SU-DHL-6 (cell line): ENCODE results near the gene FAM98C.

ENCODE experiments used
- H2AFZ ChIP-seq: fragments of 200-600 bp; sonication (generic); 2 replicates; pipeline ENCODE4 v1.6.1; 2014; ENCODE audit warnings: low read depth, mild to moderate bottlenecking, moderate library complexity, mixed read lengths, antibody characterized with exemption, low read length; ENCODE audit not compliant: severe bottlenecking
- H3F3A ChIP-seq: fragments of 200-600 bp; shearing (Covaris generic); 2 replicates; pipeline ENCODE4 v1.6.0; 2016; ENCODE audit warnings: antibody characterized with exemption, mild to moderate bottlenecking; ENCODE audit not compliant: insufficient read depth
- H3K27ac ChIP-seq: fragments of 200-600 bp; sonication (generic); 2 replicates; pipeline ENCODE4 v1.5.1; 2016; ENCODE audit warnings: low read depth, mild to moderate bottlenecking, low read length, moderate library complexity, mixed read lengths
- H3K27me3 ChIP-seq: fragments of 200-600 bp; sonication (generic), shearing (Covaris generic); 2 replicates; pipeline ENCODE4 v1.6.0; 2014; ENCODE audit warnings: mild to moderate bottlenecking, low read length
- H3K36me3 ChIP-seq: fragments of 200-600 bp; sonication (generic); 2 replicates; pipeline ENCODE4 v1.6.1; 2014; ENCODE audit warnings: mild to moderate bottlenecking, low read length, mixed read lengths
- H3K4me2 ChIP-seq: fragments of 300-600, 200-600 bp; shearing (Covaris generic), sonication (generic); 2 replicates; pipeline ENCODE4 v1.6.0; 2014; ENCODE audit warnings: low read length, low read depth, mild to moderate bottlenecking; ENCODE audit not compliant: poor library complexity, severe bottlenecking
- H3K4me3 ChIP-seq: fragments of 200-600 bp; sonication (generic); 2 replicates; pipeline ENCODE4 v1.5.1; 2014; ENCODE audit warnings: antibody characterized with exemption, low read length, mild to moderate bottlenecking, mixed read lengths; ENCODE audit not compliant: insufficient read depth, poor library complexity, severe bottlenecking
- H3K79me2 ChIP-seq: fragments of 200-600 bp; sonication (generic); 2 replicates; pipeline ENCODE4 v1.6.1; 2014; ENCODE audit warnings: mild to moderate bottlenecking, low read length, moderate library complexity; ENCODE audit not compliant: insufficient read depth
- H3K9ac ChIP-seq: fragments of 200-600 bp; sonication (generic); 2 replicates; pipeline ENCODE4 v1.7.0; 2014; ENCODE audit warnings: mild to moderate bottlenecking, low read length
- H3K9me2 ChIP-seq: fragments of 200-600 bp; sonication (generic); replicated peaks from 2 replicates; pipeline ENCODE4 v1.6.1; 2014; ENCODE audit warnings: low read length; ENCODE audit not compliant: insufficient read depth
- H3K9me3 ChIP-seq: fragments of 200-600 bp; sonication (generic); 2 replicates; pipeline ENCODE4 v1.6.1; 2014; ENCODE audit warnings: low read length, mixed read lengths; ENCODE audit not compliant: insufficient read depth
- H4K20me1 ChIP-seq: fragments of 200-600 bp; sonication (generic); 2 replicates; pipeline ENCODE4 v1.6.1; 2014; ENCODE audit warnings: low read depth, mild to moderate bottlenecking, antibody characterized with exemption, low read length, moderate library complexity, mixed read lengths
- CTCF ChIP-seq: fragments of 200-600 bp; sonication (generic); IDR thresholded peaks from one replicate; pipeline ENCODE4 v1.5.1; 2017; ENCODE audit warnings: antibody characterized with exemption, mild to moderate bottlenecking, low read length, moderate library complexity; ENCODE audit not compliant: insufficient read depth, poor library complexity, severe bottlenecking
- EZH2phosphoT487 ChIP-seq: fragments of 200-600 bp; sonication (generic), shearing (Covaris generic); conservative IDR thresholded peaks from 2 replicates; pipeline ENCODE4 v1.6.1; 2018; ENCODE audit warnings: mild to moderate bottlenecking, antibody characterized with exemption, low read length, moderate library complexity, mixed read lengths

The FAM98C gene

DNA sequence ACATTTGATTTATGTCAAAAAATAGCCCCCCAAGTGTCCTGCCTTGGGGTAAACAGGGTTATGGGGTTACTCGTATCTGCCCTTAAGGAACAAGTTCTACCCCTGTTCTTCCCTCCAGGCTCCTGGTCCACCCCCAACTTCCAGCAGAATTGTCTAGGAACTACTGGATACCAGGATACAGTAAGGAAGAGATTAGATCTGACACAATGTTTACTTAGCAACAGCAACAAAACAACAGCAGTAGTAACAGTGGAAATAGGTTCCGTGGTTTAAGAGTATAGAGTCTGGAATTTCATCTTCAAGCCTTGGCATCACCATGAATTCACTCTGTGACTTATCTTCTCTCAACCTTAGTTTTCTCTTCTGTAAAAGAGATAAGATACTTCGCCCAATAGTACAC lies 1.7 kb upstream of the FAM98C start:
- no peaks in the 10 kb centered on the region for H3K9me2 ChIP-seq
- H3K79me2 ChIP-seq = no peaks in the 10 kb centered on the region
- H3K27ac ChIP-seq = no peak overlapping the region
- no peaks in the 10 kb centered on the region for H3F3A ChIP-seq
- H3K4me2 ChIP-seq = no peak overlapping the region
- no peaks in the 10 kb centered on the region for H4K20me1 ChIP-seq
- no peak overlapping the region for H2AFZ ChIP-seq
- H3K9ac ChIP-seq = no peak overlapping the region
- no peaks in the 10 kb centered on the region for H3K27me3 ChIP-seq
- H3K36me3 ChIP-seq = no peaks in the 10 kb centered on the region
- TF ChIP-seq CTCF (no peak), EZH2phosphoT487 (no peak)
- H3K9me3 ChIP-seq = no peaks in the 10 kb centered on the region
- no peak overlapping the region for H3K4me3 ChIP-seq

DNA sequence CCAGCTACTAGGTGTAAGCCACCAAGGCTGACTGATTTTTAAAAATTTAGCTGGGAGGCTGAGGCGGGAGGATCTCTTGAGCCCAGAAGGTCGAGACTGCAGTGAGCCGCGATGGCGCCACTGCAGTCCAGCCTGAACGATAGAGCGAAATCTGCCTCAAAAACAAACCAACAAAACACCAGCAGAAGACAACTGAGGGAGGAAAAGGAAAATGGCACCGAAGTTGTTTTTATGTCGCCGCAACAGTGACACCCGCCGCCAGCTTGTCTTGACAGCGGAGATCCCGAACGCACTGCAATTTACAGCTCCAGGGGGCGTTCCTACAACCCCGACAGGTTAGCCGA lies 298 bp upstream of the FAM98C start:
- H3K27ac ChIP-seq = no peak overlapping the region
- H3K36me3 ChIP-seq = no peaks in the 10 kb centered on the region
- H3K9me3 ChIP-seq = no peaks in the 10 kb centered on the region
- no peaks in the 10 kb centered on the region for H4K20me1 ChIP-seq
- no peaks in the 10 kb centered on the region for H3F3A ChIP-seq
- no peaks in the 10 kb centered on the region for H3K27me3 ChIP-seq
- H3K9ac ChIP-seq = peak overlapping the region; percentile 44
- no peaks in the 10 kb centered on the region for H3K9me2 ChIP-seq
- peak overlapping the region; percentile 55 for H3K4me2 ChIP-seq
- TF ChIP-seq EZH2phosphoT487 = no peak
- TF ChIP-seq CTCF = no peak
- H2AFZ ChIP-seq = peak overlapping the region; percentile 81
- H3K4me3 ChIP-seq = peak overlapping the region; percentile 37
- no peaks in the 10 kb centered on the region for H3K79me2 ChIP-seq

DNA sequence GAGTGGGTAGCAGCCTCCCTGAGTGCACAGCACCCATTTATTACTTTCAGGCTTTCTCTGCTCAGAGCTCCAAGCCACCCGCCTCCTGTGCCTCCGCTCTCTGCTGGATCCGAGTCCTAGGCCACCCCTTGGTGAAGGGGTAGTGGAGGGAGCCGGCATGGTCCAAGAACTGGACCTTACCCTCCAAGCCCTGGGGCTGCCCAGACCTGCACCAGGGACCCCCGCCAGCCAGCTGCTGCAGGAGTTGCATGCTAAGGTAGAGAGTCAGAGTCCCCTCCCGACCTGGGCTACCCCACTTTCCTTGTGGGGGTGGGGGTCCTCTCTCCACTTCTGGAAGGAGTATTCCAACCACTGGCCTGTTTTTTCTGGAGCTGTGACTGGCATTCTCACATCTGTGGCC lies 2.0 kb downstream of the FAM98C start:
- H3K4me3 ChIP-seq = no peak overlapping the region
- no peak overlapping the region for H2AFZ ChIP-seq
- H3K9me3 ChIP-seq = no peaks in the 10 kb centered on the region
- H3K79me2 ChIP-seq = no peaks in the 10 kb centered on the region
- no peaks in the 10 kb centered on the region for H4K20me1 ChIP-seq
- no peaks in the 10 kb centered on the region for H3K27me3 ChIP-seq
- no peaks in the 10 kb centered on the region for H3F3A ChIP-seq
- no peak overlapping the region for H3K9ac ChIP-seq
- H3K27ac ChIP-seq = no peak overlapping the region
- H3K9me2 ChIP-seq = no peaks in the 10 kb centered on the region
- H3K4me2 ChIP-seq = no peak overlapping the region
- H3K36me3 ChIP-seq = no peaks in the 10 kb centered on the region
- no peak for TF ChIP-seq CTCF

GRCh38 chr19:38405276-38405675 lies 2.4 kb downstream of the FAM98C start:
- Histone ChIP-seq H3K79me2 (no peaks in the 10 kb centered on the region), H3K27me3 (no peaks in the 10 kb centered on the region), H3K36me3 (no peaks in the 10 kb centered on the region), H3K4me2 (no peak overlapping the region), H3K4me3 (no peak overlapping the region), H3F3A (no peaks in the 10 kb centered on the region), H3K9me3 (no peaks in the 10 kb centered on the region), H3K27ac (no peak overlapping the region), H3K9me2 (no peaks in the 10 kb centered on the region), H3K9ac (no peak overlapping the region), H2AFZ (no peak overlapping the region), H4K20me1 (no peaks in the 10 kb centered on the region)
- TF ChIP-seq EZH2phosphoT487 = no peak
- no peak for TF ChIP-seq CTCF
